ENCODE data around the gene MME.

MME gene

GRCh38 chr3:155229086-155229485 lies 149.0 kb downstream of the MME start:
- DNase-seq, result no peak
- intact Hi-C loops (cut with DNase I), result no loop called here

- no peak for DNase-seq
- intact Hi-C loops (cut with DNase I), result no loop called here
Observed at GRCh38 chr3:155230382-155230781, 150.3 kb downstream of the MME start.

DNA sequence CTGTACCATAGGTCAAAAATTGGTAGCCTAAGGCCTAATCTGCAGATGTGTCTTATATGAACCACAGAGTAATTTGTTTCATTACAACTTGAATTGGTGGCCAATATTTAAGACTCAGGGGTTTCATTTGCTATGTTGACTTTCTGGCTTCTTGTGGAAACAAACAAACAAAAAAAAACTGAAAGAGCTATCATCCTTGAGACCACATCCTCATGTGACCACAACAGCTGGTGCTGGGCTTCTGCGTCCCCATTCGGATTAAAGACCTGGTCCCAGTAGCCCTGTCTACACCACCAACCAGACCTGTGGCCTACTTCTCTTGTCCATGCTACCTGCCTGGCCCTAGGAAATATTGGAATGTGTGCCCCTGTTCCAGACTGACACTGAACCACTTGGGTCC lies 151.7 kb downstream of the MME start:
- intact Hi-C loops (cut with DNase I), result no loop called here
- DNase-seq, result no peak

GRCh38 chr3:155232605-155233004 lies 152.5 kb downstream of the MME start:
- intact Hi-C loops (cut with DNase I), result no loop called here
- DNase-seq, result peak in 3 of 10 donors; percentile 6 to 67 (median 8)

DNA sequence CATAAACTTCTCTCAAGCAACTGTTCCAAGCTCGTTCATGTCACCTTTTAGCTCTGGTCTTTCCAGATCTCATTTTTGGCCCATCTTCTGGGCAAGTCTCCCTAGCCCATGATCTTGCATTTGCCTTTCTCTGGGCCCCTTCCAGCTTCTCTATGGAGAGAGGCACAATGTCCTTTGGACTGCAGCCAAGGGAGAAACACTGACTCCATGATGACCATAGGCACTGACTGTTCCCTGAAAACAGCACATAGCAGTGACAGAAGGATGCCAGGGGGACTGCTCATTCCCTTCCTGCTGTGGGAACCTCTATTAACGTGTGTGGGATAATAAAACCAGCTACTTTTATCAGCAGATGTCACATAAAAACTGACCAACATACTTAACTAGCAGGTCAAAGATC lies 153.1 kb downstream of the MME start:
- DNase-seq, result peak in 5 of 10 donors; percentile 2 to 52 (median 20)
- intact Hi-C loops (cut with DNase I), result no loop called here

All from posterior cingulate gyrus (tissue), 11 donors.